Activated CD8-positive, alpha-beta memory T cell treated with anti-CD3 and anti-CD28 coated beads for 36 hours (primary cell): ENCODE results near the gene CD58. TPM values are rescaled to one million over a fixed set of nuclear protein-coding genes. Genes with fewer than 3 reads are reported as not detected.

Source experiments
- CTCF ChIA-PET: fragments of 350-600 bp; sonication (Branson Sonifier 250); formaldehyde crosslinking; loops from one replicate; lab custom pipeline; 2021; ENCODE audit warnings: antibody characterized with exemption; lab: Charles Lee
- POLR2A ChIA-PET: fragments of 350-600 bp; sonication (Branson Sonifier 250); formaldehyde crosslinking; loops from one replicate; lab custom pipeline; 2021; ENCODE audit warnings: antibody characterized with exemption; lab: Charles Lee
- total RNA-seq, 2 experiments: library from RNA; stranded (reverse); gene quantifications; one replicate each; pipeline ENCODE4 v1.2.3, GENCODE V29; 2021

Gene CD58
- total RNA-seq, 2 experiments from 2014 or later = 28.8 to 29.1 TPM

GRCh38 chr1:116474921-116475849 lies 95.6 kb downstream of the CD58 start:
- POLR2A ChIA-PET = no interaction called here
- CTCF ChIA-PET = interaction anchor here (1.2 to 2.3 kb wide), 2 partner anchors 10 to 18 kb away, joined by 3 to 9 read pairs; no protein-coding TSS in a partner anchor

GRCh38 chr1:116472431-116472961 lies 98.3 kb downstream of the CD58 start:
- POLR2A ChIA-PET = no interaction called here
- CTCF ChIA-PET = no interaction called here

GRCh38 chr1:116471241-116471640 lies 99.6 kb downstream of the CD58 start:
- POLR2A ChIA-PET = no interaction called here
- CTCF ChIA-PET = no interaction called here

GRCh38 chr1:116470671-116471070 lies 100.2 kb downstream of the CD58 start:
- ChIA-PET CTCF (no interaction called here), POLR2A (no interaction called here)

GRCh38 chr1:116466810-116467557 lies 103.8 kb downstream of the CD58 start:
- CTCF ChIA-PET = no interaction called here
- POLR2A ChIA-PET = no interaction called here

GRCh38 chr1:116465845-116466685 lies 104.8 kb downstream of the CD58 start:
- ChIA-PET CTCF (no interaction called here), POLR2A (no interaction called here)

GRCh38 chr1:116465477-116465844 lies 105.4 kb downstream of the CD58 start:
- POLR2A ChIA-PET = no interaction called here
- CTCF ChIA-PET = no interaction called here

Other genes with a start within 250 kb of the CD58 start
- gene ATP1A1, start 197.8 kb downstream of the CD58 start, total RNA-seq = 100 to 1,000 TPM; 289 to 295 TPM
- gene IGSF3, start 96.7 kb upstream of the CD58 start, total RNA-seq = 1 to 10 TPM; 1.5 to 2.1 TPM
- 100 to 1,000 TPM; 382 to 383 TPM for gene CD2, start 183.4 kb upstream of the CD58 start, total RNA-seq